H1 (cell line): ENCODE data around the gene VWA5A. TPM values are rescaled to one million over a fixed set of nuclear protein-coding genes. Genes with fewer than 3 reads are reported as not detected.

ENCODE experiments used
- FOSL1 ChIP-seq: IDR thresholded peaks from 2 replicates; pipeline ENCODE4 v1.6.1; 2011; ENCODE audit warnings: mild to moderate bottlenecking, low read depth, low read length, moderate library complexity; ENCODE audit not compliant: insufficient read depth
- RXRA ChIP-seq: IDR thresholded peaks from 2 replicates; pipeline ENCODE4 v1.6.1; 2011; ENCODE audit warnings: low read depth, mild to moderate bottlenecking, low read length, moderate library complexity; ENCODE audit not compliant: insufficient read depth
- polyA plus RNA-seq, 7 experiments: library from polyadenylated mRNA; depleted of rRNA in 3 of 7; stranded (reverse) in 5 of 7; unstranded in 2 of 7; fragments of >200 nt in 5 of 7; fragments of 200-250 nt in 2 of 7; gene quantifications; 1 replicate in 5 of 7; 2 replicates in 1 of 7; 4 replicates in 1 of 7; pipeline versions ENCODE4 v1.2.1 to v1.2.3, GENCODE V29; 2011 to 2013; ENCODE audit warnings: missing spikeins in 2 of 7, mixed read lengths in 2 of 7
- total RNA-seq: library from RNA; stranded (reverse); fragmentation: NEBNext Ultra II Directional; extraction: Animal tissue kit (Norgen Biotek cat#: 25700); gene quantifications from 2 replicates; pipeline ENCODE4 v1.2.1, GENCODE V29; 2021

The VWA5A gene
- total and polyA plus RNA-seq, 2 of the 8 experiments (the other 6 are each of a cell fraction or from before 2014, with no cell fraction given): 12.5 to 20.4 TPM

- no peak for TF ChIP-seq FOSL1
- no peak for TF ChIP-seq RXRA
These were observed 78.2 kb downstream of the VWA5A start (continued) for GRCh38 chr11:124193221-124194010.
